SK-N-SH (cell line): ENCODE data around the gene NEBL. TPM values are rescaled to one million over a fixed set of nuclear protein-coding genes. Genes with fewer than 3 reads are reported as not detected.

Experiments used
- CTCF ChIA-PET: fragments of 300-600, 350-600 bp; formaldehyde crosslinking; extraction: SDS; loops from one replicate; lab custom pipeline; 2021; lab: Yijun Ruan, JAX
- POLR2A ChIA-PET: fragments of 350-600 bp; sonication (Branson Sonifier 250); formaldehyde crosslinking; extraction: SDS; loops from one replicate; lab custom pipeline; 2020; ENCODE audit warnings: antibody characterized with exemption, inconsistent platforms; lab: Yijun Ruan, JAX
- DNase-seq: peaks from one replicate; pipeline ENCODE4 v3.0.0; 2012
- H2AFZ ChIP-seq: fragments of 200-600 bp; sonication (generic); 2 replicates; pipeline ENCODE4 v1.8.1; 2016; ENCODE audit warnings: antibody characterized with exemption, mild to moderate bottlenecking, low read depth
- H3F3A ChIP-seq: fragments of 200-600 bp; sonication (generic); replicated peaks from 2 replicates; pipeline ENCODE3; 2016; ENCODE audit warnings: antibody characterized with exemption, mild to moderate bottlenecking; ENCODE audit not compliant: insufficient read depth
- H3K27ac ChIP-seq, 2 experiments: fragments of 200-500 bp in 1 of 2; fragments of 200-600 bp in 1 of 2; sonication (Bioruptor generic) in 1 of 2; sonication (generic), shearing (Covaris generic) in 1 of 2; 2 replicates each; pipeline versions ENCODE4 v1.5.1 to v1.6.1; 2014 to 2016; ENCODE audit warnings: low read depth in 2 of 2, inconsistent platforms in 1 of 2, low read length in 1 of 2, mild to moderate bottlenecking in 1 of 2, mixed read lengths in 1 of 2
- H3K27me3 ChIP-seq: fragments of 200-600 bp; sonication (generic), shearing (Covaris generic); 2 replicates; pipeline ENCODE4 v1.6.1; 2016; ENCODE audit warnings: mixed run types; ENCODE audit not compliant: insufficient read depth
- H3K36me3 ChIP-seq, 2 experiments: fragments of 200-500 bp in 1 of 2; fragments of 200-600 bp in 1 of 2; sonication (Bioruptor generic) in 1 of 2; sonication (generic) in 1 of 2; replicated peaks in 1 of 2; 2 replicates each; pipeline versions ENCODE3 to v1.5.1; 2014 to 2016; ENCODE audit warnings: low read length in 1 of 2, mild to moderate bottlenecking in 1 of 2; ENCODE audit not compliant: insufficient read depth in 2 of 2, control insufficient read depth in 1 of 2
- H3K4me1 ChIP-seq, 2 experiments: fragments of 200-500 bp in 1 of 2; fragments of 200-600 bp in 1 of 2; sonication (Bioruptor generic) in 1 of 2; sonication (generic), shearing (Covaris generic) in 1 of 2; 2 replicates each; pipeline versions ENCODE4 v1.5.1 to v1.6.1; 2014 to 2016; ENCODE audit warnings: low read depth in 1 of 2, low read length in 1 of 2, mixed run types in 1 of 2; ENCODE audit not compliant: insufficient read depth in 2 of 2, control insufficient read depth in 1 of 2
- H3K4me2 ChIP-seq: fragments of 200-600 bp; sonication (generic), shearing (Covaris generic); 2 replicates; pipeline ENCODE4 v1.6.1; 2017; ENCODE audit warnings: mixed run types
- H3K4me3 ChIP-seq, 2 experiments: fragments of 200-500 bp in 1 of 2; fragments of 200-600 bp in 1 of 2; sonication (Bioruptor generic) in 1 of 2; sonication (generic), shearing (Covaris generic) in 1 of 2; 2 replicates each; pipeline versions ENCODE4 v1.5.1 to v1.8.1; 2014 to 2016; ENCODE audit warnings: low read depth in 2 of 2, inconsistent platforms in 1 of 2, low read length in 1 of 2, mild to moderate bottlenecking in 1 of 2, mixed read lengths in 1 of 2, moderate library complexity in 1 of 2
- H3K79me2 ChIP-seq: fragments of 200-600 bp; sonication (generic); 2 replicates; pipeline ENCODE4 v1.8.1; 2017; ENCODE audit warnings: mild to moderate bottlenecking; ENCODE audit not compliant: insufficient read depth
- H3K9ac ChIP-seq: fragments of 200-600 bp; sonication (generic); 2 replicates; pipeline ENCODE4 v1.6.1; 2017; ENCODE audit warnings: mixed run types
- H3K9me2 ChIP-seq: fragments of 200-600 bp; sonication (generic); 2 replicates; pipeline ENCODE4 v1.6.1; 2017; ENCODE audit warnings: mixed run types
- H3K9me3 ChIP-seq: fragments of 200-600 bp; sonication (generic); 2 replicates; pipeline ENCODE4 v1.6.1; 2017; ENCODE audit warnings: mixed run types, mild to moderate bottlenecking, moderate library complexity
- H4K20me1 ChIP-seq: fragments of 200-600 bp; sonication (generic); 2 replicates; pipeline ENCODE4 v1.6.1; 2017; ENCODE audit warnings: mild to moderate bottlenecking, mixed run types; ENCODE audit not compliant: insufficient read depth
- ELF1 ChIP-seq: IDR thresholded peaks from 2 replicates; pipeline ENCODE4 v1.4.0; 2012
- FOSL2 ChIP-seq: IDR thresholded peaks from 2 replicates; pipeline ENCODE4 v1.4.0; 2012; ENCODE audit warnings: low read depth, mild to moderate bottlenecking, moderate library complexity, borderline replicate concordance
- JUND ChIP-seq: IDR thresholded peaks from 2 replicates; pipeline ENCODE4 v1.4.0; 2012
- NFIC ChIP-seq: IDR thresholded peaks from 2 replicates; pipeline ENCODE4 v1.4.0; 2012; ENCODE audit warnings: borderline replicate concordance
- RCOR1 ChIP-seq: fragments of 150-350 bp; IDR thresholded peaks from 2 replicates; pipeline ENCODE4 v1.6.1; 2017; ENCODE audit warnings: antibody characterized with exemption, low read length
- RFX5 ChIP-seq: IDR thresholded peaks from 2 replicates; pipeline ENCODE4 v1.6.1; 2012; ENCODE audit warnings: mild to moderate bottlenecking, improper control_type of control experiment, low read length
- SIN3A ChIP-seq: IDR thresholded peaks from 2 replicates; pipeline ENCODE4 v1.6.1; 2012; ENCODE audit warnings: low read depth, mild to moderate bottlenecking, low read length, moderate library complexity, borderline replicate concordance
- TAF1 ChIP-seq: IDR thresholded peaks from 2 replicates; pipeline ENCODE4 v1.6.1; 2012; ENCODE audit warnings: low read depth, mild to moderate bottlenecking, low read length, moderate library complexity, borderline replicate concordance
- WGBS: methylation state at CpG from one replicate; pipeline ENCODE4 v1.1.6; 2017; ENCODE audit warnings: low lambda C conversion rate; 5-methylcytosine and 5-hydroxymethylcytosine counted together
- polyA plus RNA-seq, 3 experiments: library from polyadenylated mRNA; depleted of rRNA; stranded (reverse); fragments of >200 nt; gene quantifications; 2 replicates each; pipeline ENCODE4 v1.2.3, GENCODE V29; 2012
- TF ChIP-seq, protein P1 (sequence below): IDR thresholded peaks from 2 replicates; pipeline ENCODE4 v1.4.0; 2012; ENCODE audit warnings: low read depth
- TF ChIP-seq, protein P2 (sequence below): IDR thresholded peaks from 2 replicates; pipeline ENCODE4 v1.4.0; 2012; ENCODE audit warnings: low read depth, borderline replicate concordance

NEBL gene
- polyA plus RNA-seq, 1 of the 3 experiments (the other 2 are of a cell fraction), result 0.58 TPM

DNA sequence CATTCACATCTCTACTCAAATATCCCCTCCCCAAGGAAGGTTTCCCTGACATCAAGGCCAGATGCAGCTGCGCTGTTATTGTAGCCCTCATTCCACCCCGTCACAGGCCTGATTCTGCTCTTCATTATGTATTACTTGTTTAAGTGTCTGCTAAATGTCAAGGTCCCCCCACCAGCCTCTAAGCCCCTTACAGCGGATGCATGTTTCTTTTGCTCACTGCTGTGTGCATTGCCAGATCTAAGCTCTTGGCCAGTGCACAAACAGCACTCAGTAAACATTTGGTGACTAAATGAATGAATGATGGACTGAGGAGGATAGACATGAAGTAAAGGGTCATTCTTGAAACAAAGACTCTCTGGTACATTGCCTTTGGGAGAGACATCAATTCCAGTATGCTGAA, 90.6 kb downstream of the NEBL start:
- Histone ChIP-seq H3K9ac (no peak overlapping the region), H3K27me3 (no peaks in the 10 kb centered on the region), H3F3A (no peaks in the 10 kb centered on the region), H3K9me3 (no peaks in the 10 kb centered on the region), H2AFZ (no peak overlapping the region), H3K27ac (no peak overlapping the region), H3K4me2 (no peak overlapping the region), H3K9me2 (no peaks in the 10 kb centered on the region), H3K4me1 (peaks cover 0 to 3% of the 10 kb centered on the region in 2 experiments; a peak in 2 of 4 replicates), H3K79me2 (no peaks in the 10 kb centered on the region), H3K4me3 (no peak overlapping the region), H4K20me1 (no peaks in the 10 kb centered on the region), H3K36me3 (peaks cover 0 to 6% of the 10 kb centered on the region in 2 experiments)
- no peak for TF ChIP-seq FOSL2
- no peak for TF ChIP-seq ELF1
- no peak for TF ChIP-seq NFIC
- TF ChIP-seq RFX5, result no peak
- TF ChIP-seq TAF1, result no peak
- ChIA-PET POLR2A (no interaction called here), CTCF (no interaction called here)
- DNase-seq, result no peak
- WGBS, result 75% methylated on average over 3 of the region's 3 CpGs

DNA sequence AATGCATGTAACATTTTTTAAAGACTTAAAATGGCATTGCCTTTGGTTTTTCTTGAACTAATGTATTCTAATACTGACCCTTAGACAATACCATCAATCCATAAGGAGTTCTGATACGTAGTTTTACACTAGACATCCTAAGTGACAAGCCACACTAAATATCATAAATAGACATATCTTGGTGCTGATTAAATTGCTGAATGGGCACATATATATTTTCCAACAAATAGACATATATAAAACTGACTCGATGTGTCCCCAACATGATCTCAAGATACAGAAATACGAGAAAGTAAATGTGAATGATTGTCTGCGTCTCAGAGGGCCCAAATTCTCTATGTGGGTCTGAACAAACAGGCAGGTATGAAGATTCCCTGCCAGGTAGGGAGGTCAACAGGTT, 99.8 kb downstream of the NEBL start:
- Histone ChIP-seq H3K4me1 (no peaks in the 10 kb centered on the region), H3K27ac (no peak overlapping the region), H4K20me1 (no peaks in the 10 kb centered on the region), H3K79me2 (no peaks in the 10 kb centered on the region), H3K27me3 (no peaks in the 10 kb centered on the region), H2AFZ (no peak overlapping the region), H3K4me3 (no peak overlapping the region), H3K9me3 (no peaks in the 10 kb centered on the region), H3K9me2 (no peaks in the 10 kb centered on the region), H3K4me2 (no peak overlapping the region), H3K36me3 (no peaks in the 10 kb centered on the region), H3F3A (no peaks in the 10 kb centered on the region), H3K9ac (no peak overlapping the region)
- DNase-seq, result no peak
- CTCF ChIA-PET, result no interaction called here
- 41% methylated on average over 3 of the region's 4 CpGs for WGBS
- TF ChIP-seq, protein P1, sequence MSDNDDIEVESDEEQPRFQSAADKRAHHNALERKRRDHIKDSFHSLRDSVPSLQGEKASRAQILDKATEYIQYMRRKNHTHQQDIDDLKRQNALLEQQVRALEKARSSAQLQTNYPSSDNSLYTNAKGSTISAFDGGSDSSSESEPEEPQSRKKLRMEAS, result no peak
- no peak for TF ChIP-seq RCOR1
- TF ChIP-seq ELF1, result no peak
- no peak for TF ChIP-seq SIN3A
- POLR2A ChIA-PET, result no interaction called here

DNA sequence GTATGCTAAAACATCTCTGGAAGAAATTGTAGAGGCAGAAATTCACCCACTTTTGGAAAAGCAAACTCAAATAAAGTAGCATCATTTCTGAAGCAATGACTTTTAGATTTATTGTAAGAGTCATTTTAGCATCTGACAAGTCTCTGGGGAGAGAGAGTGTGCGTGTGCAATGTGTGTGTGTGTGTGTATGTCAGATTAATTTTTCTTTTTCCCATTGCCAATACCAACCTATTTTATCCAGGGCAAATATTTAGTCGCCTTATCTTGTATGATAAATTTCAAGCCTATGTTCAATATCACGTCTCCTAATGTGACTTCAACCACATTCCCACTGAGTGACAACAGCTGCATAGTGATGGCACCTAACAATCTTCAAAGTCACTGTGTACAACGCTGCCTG, 101.7 kb downstream of the NEBL start:
- H4K20me1 ChIP-seq, result no peaks in the 10 kb centered on the region
- H3F3A ChIP-seq, result no peaks in the 10 kb centered on the region
- WGBS, result 60% methylated on average over 4 of the region's 4 CpGs
- no peaks in the 10 kb centered on the region for H3K4me1 ChIP-seq
- H3K9ac ChIP-seq, result no peak overlapping the region
- no peaks in the 10 kb centered on the region for H3K9me3 ChIP-seq
- no peaks in the 10 kb centered on the region for H3K9me2 ChIP-seq
- no peaks in the 10 kb centered on the region for H3K27me3 ChIP-seq
- no peak overlapping the region for H3K27ac ChIP-seq
- POLR2A ChIA-PET, result no interaction called here
- no peak overlapping the region for H3K4me2 ChIP-seq
- no peak overlapping the region for H3K4me3 ChIP-seq
- CTCF ChIA-PET, result no interaction called here
- DNase-seq, result no peak
- no peaks in the 10 kb centered on the region for H3K36me3 ChIP-seq
- no peak for TF ChIP-seq JUND
- TF ChIP-seq, protein P2, sequence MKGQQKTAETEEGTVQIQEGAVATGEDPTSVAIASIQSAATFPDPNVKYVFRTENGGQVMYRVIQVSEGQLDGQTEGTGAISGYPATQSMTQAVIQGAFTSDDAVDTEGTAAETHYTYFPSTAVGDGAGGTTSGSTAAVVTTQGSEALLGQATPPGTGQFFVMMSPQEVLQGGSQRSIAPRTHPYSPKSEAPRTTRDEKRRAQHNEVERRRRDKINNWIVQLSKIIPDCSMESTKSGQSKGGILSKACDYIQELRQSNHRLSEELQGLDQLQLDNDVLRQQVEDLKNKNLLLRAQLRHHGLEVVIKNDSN, result no peak
- no peak overlapping the region for H2AFZ ChIP-seq
- H3K79me2 ChIP-seq, result no peaks in the 10 kb centered on the region
